Measurements from ENCODE around the gene TSSK3.

GRCh38 chr1:32327204-32327603, 35.1 kb upstream of the TSSK3 start:
- TF ChIP-seq, protein P1, sequence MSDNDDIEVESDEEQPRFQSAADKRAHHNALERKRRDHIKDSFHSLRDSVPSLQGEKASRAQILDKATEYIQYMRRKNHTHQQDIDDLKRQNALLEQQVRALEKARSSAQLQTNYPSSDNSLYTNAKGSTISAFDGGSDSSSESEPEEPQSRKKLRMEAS (IDR thresholded peaks at IDR 0.05) = no peak
- no peak for TF ChIP-seq CTCF (IDR thresholded peaks at IDR 0.05; ENCODE audit: low read depth, low read length, missing input control)
- no peak for TF ChIP-seq TAF1 (conservative IDR thresholded peaks at IDR 0.05)
- TF ChIP-seq EGR1 (IDR thresholded peaks at IDR 0.05; ENCODE audit: low read depth in 2 of 2) = no peak
- TF ChIP-seq, protein P2, sequence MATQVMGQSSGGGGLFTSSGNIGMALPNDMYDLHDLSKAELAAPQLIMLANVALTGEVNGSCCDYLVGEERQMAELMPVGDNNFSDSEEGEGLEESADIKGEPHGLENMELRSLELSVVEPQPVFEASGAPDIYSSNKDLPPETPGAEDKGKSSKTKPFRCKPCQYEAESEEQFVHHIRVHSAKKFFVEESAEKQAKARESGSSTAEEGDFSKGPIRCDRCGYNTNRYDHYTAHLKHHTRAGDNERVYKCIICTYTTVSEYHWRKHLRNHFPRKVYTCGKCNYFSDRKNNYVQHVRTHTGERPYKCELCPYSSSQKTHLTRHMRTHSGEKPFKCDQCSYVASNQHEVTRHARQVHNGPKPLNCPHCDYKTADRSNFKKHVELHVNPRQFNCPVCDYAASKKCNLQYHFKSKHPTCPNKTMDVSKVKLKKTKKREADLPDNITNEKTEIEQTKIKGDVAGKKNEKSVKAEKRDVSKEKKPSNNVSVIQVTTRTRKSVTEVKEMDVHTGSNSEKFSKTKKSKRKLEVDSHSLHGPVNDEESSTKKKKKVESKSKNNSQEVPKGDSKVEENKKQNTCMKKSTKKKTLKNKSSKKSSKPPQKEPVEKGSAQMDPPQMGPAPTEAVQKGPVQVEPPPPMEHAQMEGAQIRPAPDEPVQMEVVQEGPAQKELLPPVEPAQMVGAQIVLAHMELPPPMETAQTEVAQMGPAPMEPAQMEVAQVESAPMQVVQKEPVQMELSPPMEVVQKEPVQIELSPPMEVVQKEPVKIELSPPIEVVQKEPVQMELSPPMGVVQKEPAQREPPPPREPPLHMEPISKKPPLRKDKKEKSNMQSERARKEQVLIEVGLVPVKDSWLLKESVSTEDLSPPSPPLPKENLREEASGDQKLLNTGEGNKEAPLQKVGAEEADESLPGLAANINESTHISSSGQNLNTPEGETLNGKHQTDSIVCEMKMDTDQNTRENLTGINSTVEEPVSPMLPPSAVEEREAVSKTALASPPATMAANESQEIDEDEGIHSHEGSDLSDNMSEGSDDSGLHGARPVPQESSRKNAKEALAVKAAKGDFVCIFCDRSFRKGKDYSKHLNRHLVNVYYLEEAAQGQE (IDR thresholded peaks at IDR 0.05) = no peak
- TF ChIP-seq YY1 (IDR thresholded peaks at IDR 0.05) = no peak
- TF ChIP-seq GABPA (IDR thresholded peaks at IDR 0.05 in 1 of 2, conservative IDR thresholded peaks at IDR 0.05 in 1 of 2) = no peak
- TF ChIP-seq ATF3 (IDR thresholded peaks at IDR 0.05) = no peak
